IMR-90 (cell line): Measurements from ENCODE around the gene PIEZO2. TPM values are rescaled to one million over a fixed set of nuclear protein-coding genes. Genes with fewer than 3 reads are reported as not detected.
A peak's percentile ranks its signal among the peaks of the same experiment; 100 is the strongest.

ENCODE experiments used
- ATAC-seq: fragments of 200-7000 bp; cut with Tn5 transposase; 2 replicates; pipeline ENCODE4 v1.9.1; 2020; ENCODE audit warnings: low read depth, mild to moderate bottlenecking, moderate library complexity
- BruUV-seq: library from RNA; stranded (reverse); fragments of 400-500 nt; replicated peaks from 2 replicates; lab custom pipeline; 2021; lab: Mats Ljungman, UMichigan
- CTCF ChIA-PET: fragments of 300-600 bp; formaldehyde crosslinking; extraction: SDS; loops from one replicate; lab custom pipeline; 2021; ENCODE audit warnings: antibody characterized with exemption; lab: Yijun Ruan, JAX
- POLR2A ChIA-PET: fragments of 300-600 bp; sonication (Branson Sonifier 250); formaldehyde crosslinking; loops from one replicate; lab custom pipeline; 2022; ENCODE audit warnings: antibody characterized with exemption; ENCODE audit not compliant: unreplicated experiment; lab: Charles Lee
- DNase-seq: peaks from one replicate; pipeline ENCODE4 v3.0.0; 2013
- H2AFZ ChIP-seq: replicated peaks from 2 replicates; pipeline ENCODE3; 2013; ENCODE audit warnings: low read length, mild to moderate bottlenecking; ENCODE audit not compliant: poor library complexity
- H2AK5ac ChIP-seq: 2 replicates; pipeline ENCODE4 v1.6.1; 2013; ENCODE audit warnings: low read depth, low read length, inconsistent platforms
- H2AK9ac ChIP-seq: replicated peaks from 2 replicates; pipeline ENCODE3; 2013; ENCODE audit warnings: mild to moderate bottlenecking, low read depth, low read length, moderate library complexity; ENCODE audit not compliant: poor library complexity
- H2BK120ac ChIP-seq: 2 replicates; pipeline ENCODE4 v1.6.1; 2013; ENCODE audit warnings: low read depth, low read length, inconsistent platforms
- H2BK15ac ChIP-seq: 3 replicates; pipeline ENCODE4 v1.6.1; 2013; ENCODE audit warnings: low read depth, low read length, inconsistent platforms
- H2BK20ac ChIP-seq: 2 replicates; pipeline ENCODE4 v1.6.1; 2013; ENCODE audit warnings: low read depth, mild to moderate bottlenecking, inconsistent platforms, low read length, moderate library complexity
- H2BK5ac ChIP-seq: 2 replicates; pipeline ENCODE4 v1.6.1; 2013; ENCODE audit warnings: mild to moderate bottlenecking, low read depth, low read length, inconsistent platforms; ENCODE audit not compliant: poor library complexity, severe bottlenecking
- H3K14ac ChIP-seq: replicated peaks from 2 replicates; pipeline ENCODE4 v1.6.1; 2013; ENCODE audit warnings: low read depth, low read length, inconsistent platforms
- H3K18ac ChIP-seq: 2 replicates; pipeline ENCODE4 v1.6.1; 2013; ENCODE audit warnings: low read depth, low read length, control low read depth
- H3K23ac ChIP-seq: 2 replicates; pipeline ENCODE4 v1.6.1; 2013; ENCODE audit warnings: low read depth, low read length, inconsistent platforms
- H3K27ac ChIP-seq: 2 replicates; pipeline ENCODE4 v1.5.1; 2013; ENCODE audit warnings: mild to moderate bottlenecking, control low read depth, low read length; ENCODE audit not compliant: insufficient read depth
- H3K27me3 ChIP-seq: 2 replicates; pipeline ENCODE4 v1.6.1; 2013; ENCODE audit warnings: low read length; ENCODE audit not compliant: control insufficient read depth, insufficient read depth
- H3K36me3 ChIP-seq: 2 replicates; pipeline ENCODE4 v1.6.1; 2013; ENCODE audit warnings: low read length, mixed read lengths; ENCODE audit not compliant: control insufficient read depth, insufficient read depth
- H3K4ac ChIP-seq: 2 replicates; pipeline ENCODE4 v1.6.1; 2013; ENCODE audit warnings: low read depth, low read length, inconsistent platforms
- H3K4me1 ChIP-seq: 2 replicates; pipeline ENCODE4 v1.6.1; 2013; ENCODE audit warnings: low read length, mixed read lengths; ENCODE audit not compliant: control insufficient read depth, insufficient read depth
- H3K4me2 ChIP-seq: 2 replicates; pipeline ENCODE4 v1.6.1; 2013; ENCODE audit warnings: low read depth, mild to moderate bottlenecking, control low read depth, low read length, moderate library complexity
- H3K4me3 ChIP-seq: 2 replicates; pipeline ENCODE4 v1.5.1; 2013; ENCODE audit warnings: low read depth, mild to moderate bottlenecking, control low read depth, low read length, moderate library complexity; ENCODE audit not compliant: insufficient read depth
- H3K56ac ChIP-seq: 2 replicates; pipeline ENCODE4 v1.6.1; 2013; ENCODE audit warnings: low read length, inconsistent platforms; ENCODE audit not compliant: insufficient read depth; ENCODE audit errors: extremely low read depth
- H3K79me1 ChIP-seq, 2 experiments: 2 replicates each; pipeline ENCODE4 v1.6.1; 2013; ENCODE audit warnings: low read length in 2 of 2, inconsistent platforms in 1 of 2, low read depth in 1 of 2
- H3K9ac ChIP-seq: 2 replicates; pipeline ENCODE4 v1.6.1; 2013; ENCODE audit warnings: low read depth, low read length, control low read depth
- H3K9me1 ChIP-seq: 2 replicates; pipeline ENCODE4 v1.6.1; 2013; ENCODE audit warnings: low read length, inconsistent platforms; ENCODE audit not compliant: insufficient read depth
- H3K9me3 ChIP-seq: 2 replicates; pipeline ENCODE4 v1.6.1; 2013; ENCODE audit warnings: low read length; ENCODE audit not compliant: control insufficient read depth, insufficient read depth
- H4K20me1 ChIP-seq: 2 replicates; pipeline ENCODE4 v1.6.1; 2013; ENCODE audit warnings: low read length, inconsistent platforms; ENCODE audit not compliant: insufficient read depth
- H4K5ac ChIP-seq: 2 replicates; pipeline ENCODE4 v1.6.1; 2013; ENCODE audit warnings: mild to moderate bottlenecking, low read depth, low read length, control low read depth
- H4K8ac ChIP-seq, 2 experiments: 2 replicates each; pipeline ENCODE4 v1.6.1; 2013; ENCODE audit warnings: low read depth in 2 of 2, low read length in 2 of 2, control low read depth in 1 of 2, inconsistent platforms in 1 of 2
- H4K91ac ChIP-seq: 2 replicates; pipeline ENCODE4 v1.6.1; 2013; ENCODE audit warnings: low read depth, low read length, inconsistent platforms; ENCODE audit not compliant: insufficient read depth
- BHLHE40 ChIP-seq: fragments of 150-350 bp; IDR thresholded peaks from 2 replicates; pipeline ENCODE4 v1.6.1; 2016; ENCODE audit warnings: mild to moderate bottlenecking, low read depth, low read length
- CEBPB ChIP-seq: IDR thresholded peaks from 2 replicates; pipeline ENCODE4 v1.6.1; 2012; ENCODE audit warnings: low read depth, low read length, improper control_type of control experiment
- CHD1 ChIP-seq: IDR thresholded peaks from 2 replicates; pipeline ENCODE4 v1.6.1; 2012; ENCODE audit warnings: low read depth, low read length, improper control_type of control experiment
- CTCF ChIP-seq: conservative IDR thresholded peaks from 2 replicates; pipeline ENCODE4 v1.5.1; 2012; ENCODE audit warnings: mild to moderate bottlenecking, low read depth, low read length, improper control_type of control experiment
- FOS ChIP-seq: fragments of 150-350 bp; IDR thresholded peaks from 2 replicates; pipeline ENCODE4 v1.6.1; 2016; ENCODE audit warnings: low read depth, low read length
- MAFK ChIP-seq: IDR thresholded peaks from 2 replicates; pipeline ENCODE4 v1.6.1; 2012; ENCODE audit warnings: low read depth, low read length, improper control_type of control experiment
- MAZ ChIP-seq: IDR thresholded peaks from 2 replicates; pipeline ENCODE4 v1.6.1; 2012; ENCODE audit warnings: low read depth, mild to moderate bottlenecking, low read length, improper control_type of control experiment, moderate library complexity, borderline replicate concordance
- MXI1 ChIP-seq: IDR thresholded peaks from 2 replicates; pipeline ENCODE4 v1.6.1; 2012; ENCODE audit warnings: low read depth, mild to moderate bottlenecking, low read length, moderate library complexity, borderline replicate concordance
- NFE2L2 ChIP-seq: fragments of 150-350 bp; IDR thresholded peaks from 2 replicates; pipeline ENCODE4 v1.6.1; 2016; ENCODE audit warnings: low read depth, mild to moderate bottlenecking, low read length
- POLR2A ChIP-seq: IDR thresholded peaks from 2 replicates; pipeline ENCODE4 v1.6.1; 2012; ENCODE audit warnings: mild to moderate bottlenecking, low read depth, low read length
- RAD21 ChIP-seq: IDR thresholded peaks from 2 replicates; pipeline ENCODE4 v1.6.1; 2012; ENCODE audit warnings: low read length, improper control_type of control experiment
- RCOR1 ChIP-seq: IDR thresholded peaks from 2 replicates; pipeline ENCODE4 v1.6.1; 2012; ENCODE audit warnings: mild to moderate bottlenecking, low read length, improper control_type of control experiment; ENCODE audit not compliant: insufficient replicate concordance
- WGBS, 2 experiments: methylation state at CpG; one replicate each; pipeline versions ENCODE4 v1.1.5 to v1.1.7; 2013; ENCODE audit warnings: missing lambda C conversion rate in 2 of 2; ENCODE audit not compliant: insufficient read length in 1 of 2; ENCODE audit errors: extremely low coverage in 2 of 2; 5-methylcytosine and 5-hydroxymethylcytosine counted together
- dilution Hi-C: fragments of 300-500 bp; cut with HindIII; formaldehyde crosslinking; loops from one replicate; pipeline ENCODE4 v1.14.3; 2018; ENCODE audit warnings: low sequenced_read_pairs; ENCODE audit not compliant: unreplicated experiment
- in situ Hi-C: fragments of 300-500 bp; cut with MboI; formaldehyde crosslinking; loops from 3 replicates; pipeline ENCODE4 v1.14.3; 2019; ENCODE audit warnings: low sequenced_read_pairs, inconsistent platforms, mixed read lengths
- intact Hi-C: fragments of 100-400 bp; cut with micrococcal nuclease; formaldehyde crosslinking; loops from 2 replicates; pipeline ENCODE4 v1.10.0; 2022
- polyA plus RNA-seq, 3 experiments: library from polyadenylated mRNA; depleted of rRNA; stranded (reverse); fragments of >200 nt; gene quantifications; 2 replicates each; pipeline ENCODE4 v1.2.3, GENCODE V29; 2012; ENCODE audit warnings: low replicate concordance in 1 of 3
- total RNA-seq: library from RNA; depleted of rRNA; stranded (reverse); fragments of >200 nt; gene quantifications from 2 replicates; pipeline ENCODE4 v1.2.3, GENCODE V29; 2012
- TF ChIP-seq, protein P1 (sequence below): fragments of 150-350 bp; IDR thresholded peaks from 2 replicates; pipeline ENCODE4 v1.6.1; 2016; ENCODE audit warnings: low read depth, mild to moderate bottlenecking, low read length, moderate library complexity, borderline replicate concordance

The PIEZO2 gene
- total and polyA plus RNA-seq, 2 of the 4 experiments (the other 2 are of a cell fraction): 2.4 to 4.1 TPM

DNA sequence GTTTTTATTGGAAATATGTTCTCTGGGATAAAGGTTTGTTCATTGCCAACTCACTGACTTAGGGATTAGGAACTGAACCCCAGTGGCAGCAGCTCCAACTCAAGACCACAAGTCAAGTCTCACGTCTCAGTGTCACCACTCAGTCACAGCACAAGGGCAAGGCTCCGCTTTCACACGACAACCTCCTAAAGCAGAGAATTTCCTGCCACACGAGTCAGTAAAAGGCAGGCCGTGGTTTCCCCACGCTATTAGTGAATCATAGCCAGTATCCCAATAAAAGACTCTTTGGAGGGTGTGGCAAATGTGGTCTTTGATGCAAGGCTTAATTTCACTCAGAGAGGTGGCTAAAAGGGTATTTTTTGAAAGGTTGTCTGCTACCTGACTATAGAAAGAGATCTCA, 57.6 kb downstream of the PIEZO2 start:
- no peak overlapping the region for H2AK9ac ChIP-seq
- no peak overlapping the region for H3K23ac ChIP-seq
- H2BK15ac ChIP-seq: no peak overlapping the region; the same call in 2 of the 3 replicates
- H4K91ac ChIP-seq: no peak overlapping the region
- no peak overlapping the region for H2BK20ac ChIP-seq
- intact Hi-C loops (no loop called here), dilution Hi-C loops (no loop called here), in situ Hi-C loops (no loop called here)
- TF ChIP-seq CHD1 (no peak), MAZ (no peak), FOS (no peak), BHLHE40 (no peak), RAD21 (no peak), MXI1 (no peak), MAFK (no peak), RCOR1 (no peak), NFE2L2 (no peak), CTCF (no peak), CEBPB (no peak), POLR2A (no peak)
- TF ChIP-seq, protein P1, sequence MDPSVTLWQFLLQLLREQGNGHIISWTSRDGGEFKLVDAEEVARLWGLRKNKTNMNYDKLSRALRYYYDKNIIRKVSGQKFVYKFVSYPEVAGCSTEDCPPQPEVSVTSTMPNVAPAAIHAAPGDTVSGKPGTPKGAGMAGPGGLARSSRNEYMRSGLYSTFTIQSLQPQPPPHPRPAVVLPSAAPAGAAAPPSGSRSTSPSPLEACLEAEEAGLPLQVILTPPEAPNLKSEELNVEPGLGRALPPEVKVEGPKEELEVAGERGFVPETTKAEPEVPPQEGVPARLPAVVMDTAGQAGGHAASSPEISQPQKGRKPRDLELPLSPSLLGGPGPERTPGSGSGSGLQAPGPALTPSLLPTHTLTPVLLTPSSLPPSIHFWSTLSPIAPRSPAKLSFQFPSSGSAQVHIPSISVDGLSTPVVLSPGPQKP: no peak
- no peak overlapping the region for H3K9ac ChIP-seq
- no peak overlapping the region for H3K4me2 ChIP-seq
- WGBS, 2 experiments: no CpG with 5 or more reads among the region's 6 CpGs
- BruUV-seq: no TSS peak
- H3K4me3 ChIP-seq: no peak overlapping the region
- POLR2A ChIA-PET: no interaction called here
- H2BK120ac ChIP-seq: no peak overlapping the region
- no peaks in the 10 kb centered on the region; the same call in 1 of the 2 replicates for H4K20me1 ChIP-seq
- H3K27me3 ChIP-seq: no peaks in the 10 kb centered on the region
- H2BK5ac ChIP-seq: no peak overlapping the region
- H3K36me3 ChIP-seq: no peaks in the 10 kb centered on the region
- no peak overlapping the region for H3K56ac ChIP-seq
- H3K27ac ChIP-seq: no peak overlapping the region
- H3K9me1 ChIP-seq: no peaks in the 10 kb centered on the region
- H3K18ac ChIP-seq: no peak overlapping the region
- no peak overlapping the region for H2AK5ac ChIP-seq
- H3K9me3 ChIP-seq: no peaks in the 10 kb centered on the region
- no peak overlapping the region for H3K14ac ChIP-seq
- H3K4me1 ChIP-seq: peaks cover 2% of the 10 kb centered on the region; the same call in 1 of the 2 replicates
- no peak overlapping the region for H4K8ac ChIP-seq
- ATAC-seq (no peak), DNase-seq (no peak)
- peak overlapping the region; percentile 28 for H2AFZ ChIP-seq
- peaks cover 2 to 5% of the 10 kb centered on the region in 2 experiments; a peak in 1 of 4 replicates for H3K79me1 ChIP-seq
- H4K5ac ChIP-seq: no peak overlapping the region
- CTCF ChIA-PET: no interaction called here
- no peak overlapping the region for H3K4ac ChIP-seq
